K562 (cell line): Measurements from ENCODE around the gene OR2C1.

Source experiments
- KAT8 ChIP-seq: fragments of 450-650 bp; IDR thresholded peaks from 2 replicates; pipeline ENCODE4 v1.6.1; 2016; ENCODE audit warnings: low read depth, mild to moderate bottlenecking
- MAFF ChIP-seq: IDR thresholded peaks from 2 replicates; pipeline ENCODE4 v1.6.1; 2012; ENCODE audit warnings: low read length, improper control_type of control experiment
- MAZ ChIP-seq, 2 experiments: fragments of 450-650 bp in 1 of 2; sonication (generic) in 1 of 2; formaldehyde crosslinking; IDR thresholded peaks in 1 of 2; conservative IDR thresholded peaks in 1 of 2; 2 replicates each; pipeline versions ENCODE4 v1.4.0 to v1.5.0; 2020; ENCODE audit warnings: mild to moderate bottlenecking in 1 of 2, missing genetic modification reagents in 1 of 2
- NFE2 ChIP-seq: IDR thresholded peaks from 2 replicates; pipeline ENCODE4 v1.6.1; 2014; ENCODE audit warnings: antibody characterized with exemption, low read depth
- POLR2AphosphoS5 ChIP-seq: IDR thresholded peaks from 2 replicates; pipeline ENCODE4 v1.6.1; 2011; ENCODE audit warnings: mild to moderate bottlenecking, low read depth, low read length, moderate library complexity; ENCODE audit not compliant: control insufficient read depth, insufficient read depth
- SRSF9 ChIP-seq: fragments of 200-400 bp; formaldehyde crosslinking; IDR thresholded peaks from 2 replicates; pipeline ENCODE4 v1.6.1; 2017; ENCODE audit warnings: low read depth, low read length, borderline replicate concordance
- TF ChIP-seq, protein P1 (sequence below): fragments of 450-650 bp; formaldehyde crosslinking; IDR thresholded peaks from 2 replicates; pipeline ENCODE4 v1.4.0; 2020; ENCODE audit warnings: mild to moderate bottlenecking, moderate library complexity
- TF ChIP-seq, protein P2 (sequence below), 2 experiments: fragments of 150-350 bp in 1 of 2; IDR thresholded peaks; 2 replicates each; pipeline ENCODE4 v1.6.1; 2012 to 2016; ENCODE audit warnings: low read depth in 2 of 2, low read length in 2 of 2, mild to moderate bottlenecking in 1 of 2, moderate library complexity in 1 of 2

- TF ChIP-seq, protein P1, sequence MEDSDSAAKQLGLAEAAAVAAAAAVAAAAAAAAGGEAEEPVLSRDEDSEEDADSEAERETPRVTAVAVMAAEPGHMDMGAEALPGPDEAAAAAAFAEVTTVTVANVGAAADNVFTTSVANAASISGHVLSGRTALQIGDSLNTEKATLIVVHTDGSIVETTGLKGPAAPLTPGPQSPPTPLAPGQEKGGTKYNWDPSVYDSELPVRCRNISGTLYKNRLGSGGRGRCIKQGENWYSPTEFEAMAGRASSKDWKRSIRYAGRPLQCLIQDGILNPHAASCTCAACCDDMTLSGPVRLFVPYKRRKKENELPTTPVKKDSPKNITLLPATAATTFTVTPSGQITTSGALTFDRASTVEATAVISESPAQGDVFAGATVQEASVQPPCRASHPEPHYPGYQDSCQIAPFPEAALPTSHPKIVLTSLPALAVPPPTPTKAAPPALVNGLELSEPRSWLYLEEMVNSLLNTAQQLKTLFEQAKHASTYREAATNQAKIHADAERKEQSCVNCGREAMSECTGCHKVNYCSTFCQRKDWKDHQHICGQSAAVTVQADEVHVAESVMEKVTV (CRISPR knock-in tag): no peak
- TF ChIP-seq MAZ (CRISPR knock-in tag; conservative IDR thresholded peaks at IDR 0.05 in 1 of 2, IDR thresholded peaks at IDR 0.05 in 1 of 2) (no peak), MAFF (no peak), SRSF9 (no peak), NFE2 (no peak), POLR2AphosphoS5 (no peak), KAT8 (no peak)
- TF ChIP-seq, protein P2, sequence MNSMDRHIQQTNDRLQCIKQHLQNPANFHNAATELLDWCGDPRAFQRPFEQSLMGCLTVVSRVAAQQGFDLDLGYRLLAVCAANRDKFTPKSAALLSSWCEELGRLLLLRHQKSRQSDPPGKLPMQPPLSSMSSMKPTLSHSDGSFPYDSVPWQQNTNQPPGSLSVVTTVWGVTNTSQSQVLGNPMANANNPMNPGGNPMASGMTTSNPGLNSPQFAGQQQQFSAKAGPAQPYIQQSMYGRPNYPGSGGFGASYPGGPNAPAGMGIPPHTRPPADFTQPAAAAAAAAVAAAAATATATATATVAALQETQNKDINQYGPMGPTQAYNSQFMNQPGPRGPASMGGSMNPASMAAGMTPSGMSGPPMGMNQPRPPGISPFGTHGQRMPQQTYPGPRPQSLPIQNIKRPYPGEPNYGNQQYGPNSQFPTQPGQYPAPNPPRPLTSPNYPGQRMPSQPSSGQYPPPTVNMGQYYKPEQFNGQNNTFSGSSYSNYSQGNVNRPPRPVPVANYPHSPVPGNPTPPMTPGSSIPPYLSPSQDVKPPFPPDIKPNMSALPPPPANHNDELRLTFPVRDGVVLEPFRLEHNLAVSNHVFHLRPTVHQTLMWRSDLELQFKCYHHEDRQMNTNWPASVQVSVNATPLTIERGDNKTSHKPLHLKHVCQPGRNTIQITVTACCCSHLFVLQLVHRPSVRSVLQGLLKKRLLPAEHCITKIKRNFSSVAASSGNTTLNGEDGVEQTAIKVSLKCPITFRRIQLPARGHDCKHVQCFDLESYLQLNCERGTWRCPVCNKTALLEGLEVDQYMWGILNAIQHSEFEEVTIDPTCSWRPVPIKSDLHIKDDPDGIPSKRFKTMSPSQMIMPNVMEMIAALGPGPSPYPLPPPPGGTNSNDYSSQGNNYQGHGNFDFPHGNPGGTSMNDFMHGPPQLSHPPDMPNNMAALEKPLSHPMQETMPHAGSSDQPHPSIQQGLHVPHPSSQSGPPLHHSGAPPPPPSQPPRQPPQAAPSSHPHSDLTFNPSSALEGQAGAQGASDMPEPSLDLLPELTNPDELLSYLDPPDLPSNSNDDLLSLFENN (IDR thresholded peaks at IDR 0.05; ENCODE audit: low read depth in 2 of 2, low read length in 2 of 2): no peak
These were observed 8.1 kb upstream of the OR2C1 start for GRCh38 chr16:3347586-3347985.
